ENCODE measurements around the gene ZMYND11. TPM values are rescaled to one million over a fixed set of nuclear protein-coding genes. Genes with fewer than 3 reads are reported as not detected.
A peak's percentile ranks its signal among the peaks of the same experiment; 100 is the strongest.

Gene ZMYND11
- total and polyA plus RNA-seq, 12 donors, result 26.6 to 95.4 (median 78.6) TPM

DNA sequence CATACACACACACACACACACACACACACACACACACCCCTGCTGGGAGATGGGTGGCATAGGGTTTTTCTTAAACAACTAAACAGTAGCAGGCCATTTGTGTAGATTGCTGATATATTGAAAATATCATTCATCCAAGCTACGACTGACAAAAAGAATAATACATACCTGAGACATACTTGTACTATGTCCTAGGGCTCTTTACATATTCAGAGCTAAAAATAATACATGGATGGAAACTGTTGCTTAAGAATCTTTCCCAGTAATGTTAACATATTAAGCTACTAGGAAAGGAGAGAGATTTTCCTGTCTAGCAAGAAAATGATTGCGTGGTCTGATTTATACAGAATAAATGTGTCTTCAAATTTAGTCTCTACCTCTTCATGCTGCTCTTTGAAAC, 46.0 kb upstream of the ZMYND11 start:
- WGBS, 2 donors, result 76 to 81% methylated on average over 2 of the region's 2 CpGs
- no peak for DNase-seq
- H3K27ac ChIP-seq, result no peak overlapping the region
- no peak for ATAC-seq
- peaks cover 0 to 1% (median 0%) of the 10 kb centered on the region in 11 donors for H3K9me3 ChIP-seq
- peaks cover 0 to 10% (median 0%) of the 10 kb centered on the region in 7 donors for H3K27me3 ChIP-seq
- H3K4me1 ChIP-seq, result peaks cover 0 to 4% (median 0%) of the 10 kb centered on the region in 9 donors
- no peaks in the 10 kb centered on the region for H3K36me3 ChIP-seq
- no peak for TF ChIP-seq CTCF (IDR thresholded peaks at IDR 0.05)
- H3K4me3 ChIP-seq, result no peak overlapping the region
- intact Hi-C loops (cut with DNase I), result no loop called here

- Histone ChIP-seq H3K27ac (no peak overlapping the region), H3K9me3 (peaks cover 0 to 10% (median 5%) of the 10 kb centered on the region in 11 donors), H3K36me3 (no peaks in the 10 kb centered on the region), H3K4me3 (no peak overlapping the region), H3K4me1 (peaks cover 0 to 4% (median 0%) of the 10 kb centered on the region in 9 donors), H3K27me3 (peaks cover 0 to 10% (median 0%) of the 10 kb centered on the region in 7 donors)
- no peak for TF ChIP-seq CTCF (IDR thresholded peaks at IDR 0.05)
- 92 to 98% methylated on average over 1 of the region's 1 CpG for WGBS, 2 donors
- ATAC-seq (no peak), DNase-seq (no peak)
- intact Hi-C loops (cut with DNase I), result no loop called here
Measured at GRCh38 chr10:90161-90560, 45.1 kb upstream of the ZMYND11 start.

- DNase-seq (peak in 1 of 2 donors; percentile 48), ATAC-seq (peak; percentile 31 to 87 (median 48))
- intact Hi-C loops (cut with DNase I), result no loop called here
Measured at GRCh38 chr10:91313-91712, 43.9 kb upstream of the ZMYND11 start.

GRCh38 chr10:92153-92552, 43.1 kb upstream of the ZMYND11 start:
- TF ChIP-seq CTCF (IDR thresholded peaks at IDR 0.05), result no peak
- ATAC-seq (peak in 1 of 8 donors; percentile 34), DNase-seq (no peak)
- Histone ChIP-seq H3K27ac (no peak overlapping the region), H3K27me3 (peaks cover 0 to 5% (median 0%) of the 10 kb centered on the region in 7 donors), H3K4me3 (no peak overlapping the region), H3K9me3 (peaks cover 0 to 29% (median 7%) of the 10 kb centered on the region in 11 donors), H3K4me1 (peaks cover 0 to 4% (median 0%) of the 10 kb centered on the region in 9 donors), H3K36me3 (no peaks in the 10 kb centered on the region)
- WGBS, 2 donors, result 84 to 88% methylated on average over 4 of the region's 4 CpGs
- intact Hi-C loops (cut with DNase I), result no loop called here

More at GRCh38 chr10:91313-91712, 43.9 kb upstream of the ZMYND11 start:
- Histone ChIP-seq H3K4me3 (no peak overlapping the region), H3K9me3 (peaks cover 0 to 21% (median 7%) of the 10 kb centered on the region in 11 donors), H3K36me3 (no peaks in the 10 kb centered on the region), H3K27ac (no peak overlapping the region), H3K4me1 (peaks cover 0 to 4% (median 0%) of the 10 kb centered on the region in 9 donors), H3K27me3 (peaks cover 0 to 10% (median 0%) of the 10 kb centered on the region in 7 donors)
- 64 to 72% methylated on average over 8 of the region's 8 CpGs for WGBS, 2 donors
- no peak for TF ChIP-seq CTCF (IDR thresholded peaks at IDR 0.05)

Data from heart right ventricle (tissue), 16 donors.